Esophagus squamous epithelium (tissue), 5 donors: ENCODE measurements around the gene SIN3B. TPM values are rescaled to one million over a fixed set of nuclear protein-coding genes. Genes with fewer than 3 reads are reported as not detected.

Experiments used
- DNase-seq: peaks from one replicate; lab custom pipeline; 2025; lab: John Stamatoyannopoulos, UW
- H3K27ac ChIP-seq, 4 donors: fragments of 200-600 bp; sonication (generic); one replicate each; pipeline ENCODE4 v1.5.1; 2016 to 2019; ENCODE audit warnings: mild to moderate bottlenecking in 1 of 4
- H3K27me3 ChIP-seq, 4 donors: fragments of 200-600 bp; sonication (generic); 1 replicate in 3 of 4; 2 replicates in 1 of 4; pipeline versions ENCODE4 v1.5.1 to v1.6.0; 2017 to 2021; ENCODE audit warnings: antibody characterized with exemption in 1 of 4
- H3K36me3 ChIP-seq, 3 donors: fragments of 200-600 bp; sonication (generic); one replicate each; pipeline ENCODE4 v1.5.1; 2016 to 2019
- H3K4me1 ChIP-seq, 3 donors: fragments of 200-600 bp; sonication (generic); one replicate each; pipeline ENCODE4 v1.5.1; 2017 to 2019
- H3K4me3 ChIP-seq, 4 donors: fragments of 200-600 bp; sonication (generic); 1 replicate in 3 of 4; 2 replicates in 1 of 4; pipeline ENCODE4 v1.5.1; 2016 to 2019; ENCODE audit warnings: mild to moderate bottlenecking in 2 of 4, moderate library complexity in 1 of 4
- H3K9me3 ChIP-seq, 3 donors: fragments of 200-600 bp; sonication (generic); one replicate each; pipeline ENCODE4 v1.5.1; 2016 to 2019
- CTCF ChIP-seq, 6 experiments: fragments of 450-650 bp in 4 of 6; fragments of 200-600 bp in 2 of 6; sonication (generic) in 2 of 6; IDR thresholded peaks; one replicate each; pipeline ENCODE4 v1.5.1; 2016 to 2019; ENCODE audit warnings: antibody characterized with exemption in 6 of 6, mild to moderate bottlenecking in 4 of 6, moderate library complexity in 4 of 6
- POLR2A ChIP-seq, 4 donors: fragments of 450-650 bp; IDR thresholded peaks; one replicate each; pipeline ENCODE4 v1.6.1; 2017; ENCODE audit warnings: antibody characterized with exemption in 4 of 4, mild to moderate bottlenecking in 4 of 4, moderate library complexity in 3 of 4
- WGBS, 2 donors: methylation state at CpG; one replicate each; pipeline ENCODE4 v1.1.5; 2018; 5-methylcytosine and 5-hydroxymethylcytosine counted together
- intact Hi-C: fragments of 100-400 bp; cut with DNase I; formaldehyde crosslinking; loops from one replicate; pipeline ENCODE4 v1.15.0; 2022
- total RNA-seq, 4 donors: library from RNA; depleted of rRNA; stranded (reverse); fragments of >200 nt; gene quantifications; one replicate each; pipeline ENCODE4 v1.1.0, GENCODE V29; 2016
- donor health status: DM: yes; HTN: yes; CAD: no.

The SIN3B gene
- total RNA-seq, 4 donors from 2014 or later, result 11.2 to 34.7 (median 28.5) TPM

DNA sequence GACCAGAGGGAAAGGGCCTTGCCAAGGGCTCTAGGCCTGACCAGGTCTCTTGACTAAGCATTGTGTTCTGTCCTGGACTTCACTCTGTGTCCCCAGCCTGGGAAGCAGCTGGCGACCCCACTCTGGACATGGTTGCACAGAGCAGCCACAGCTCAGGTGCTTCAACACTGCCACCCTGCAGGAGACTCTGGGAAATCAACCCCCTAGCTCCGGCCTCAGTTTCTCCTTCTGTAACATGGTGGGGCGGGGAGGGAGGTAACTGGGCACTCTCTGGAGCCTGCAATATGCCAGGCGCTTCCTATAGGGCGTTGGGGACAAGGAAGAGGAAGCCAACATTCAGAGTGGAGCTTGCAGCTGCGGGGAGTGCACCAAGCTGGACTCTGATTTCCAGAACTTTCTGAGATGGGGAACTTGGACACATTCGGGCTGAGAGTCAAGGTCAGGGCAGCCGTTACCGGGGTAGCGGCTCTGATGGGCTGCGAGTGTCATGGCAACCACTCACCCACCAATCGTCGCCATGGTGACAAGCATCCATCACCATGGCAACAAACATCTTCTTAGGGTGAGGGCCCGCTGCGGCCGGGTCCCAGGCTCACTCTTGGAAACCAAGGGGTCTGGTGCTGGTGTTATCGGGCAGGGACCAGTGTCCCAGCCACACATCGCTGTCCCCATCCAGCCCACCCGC lies 72.4 kb downstream of the SIN3B start:
- Histone ChIP-seq H3K9me3 (no peaks in the 10 kb centered on the region), H3K4me1 (peaks cover 0 to 18% (median under 1%) of the 10 kb centered on the region in 3 donors), H3K27me3 (peaks cover 0 to 4% (median 0%) of the 10 kb centered on the region in 4 donors), H3K27ac (no peak overlapping the region), H3K4me3 (no peak overlapping the region), H3K36me3 (no peaks in the 10 kb centered on the region)
- WGBS, 2 donors, result 85% methylated on average over 10 of the region's 19 CpGs; no CpG with 5 or more reads in 1 of the 2 donors
- TF ChIP-seq CTCF (IDR thresholded peaks at IDR 0.05), result no peak
- TF ChIP-seq POLR2A (IDR thresholded peaks at IDR 0.05), result no peak
- intact Hi-C loops, result loop anchor here (10.0 kb wide), 1 partner anchor 127 kb away; no protein-coding TSS in a partner anchor
- DNase-seq, result no peak

DNA sequence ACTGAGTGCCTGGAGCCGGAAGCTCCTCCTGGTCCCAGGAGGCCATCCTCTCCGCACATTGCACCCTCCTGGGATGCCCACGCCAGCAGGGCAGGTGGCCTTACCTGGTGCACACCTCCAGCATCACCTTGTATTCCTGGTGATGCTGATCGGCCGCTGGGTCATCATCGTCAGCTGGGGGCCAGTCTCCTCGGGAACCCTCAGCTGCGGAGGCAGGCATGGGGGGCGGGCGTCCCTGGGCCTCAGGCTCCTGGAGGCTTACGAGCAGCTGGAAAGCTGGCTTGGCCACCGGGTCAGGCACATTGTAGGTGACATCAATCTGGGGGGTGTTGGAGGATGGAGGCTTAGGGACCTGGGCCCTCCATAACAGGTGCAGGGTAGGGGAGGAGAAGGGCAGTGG lies 73.3 kb downstream of the SIN3B start:
- intact Hi-C loops, result loop anchor here (10.0 kb wide), 1 partner anchor 128 kb away; no protein-coding TSS in a partner anchor
- peaks cover 0 to 5% (median 0%) of the 10 kb centered on the region in 4 donors for H3K27me3 ChIP-seq
- H3K9me3 ChIP-seq, result no peaks in the 10 kb centered on the region
- DNase-seq, result no peak
- no peaks in the 10 kb centered on the region for H3K36me3 ChIP-seq
- H3K27ac ChIP-seq, result no peak overlapping the region
- WGBS, 2 donors, result 90 to 97% methylated on average over 4 of the region's 12 CpGs
- TF ChIP-seq POLR2A (IDR thresholded peaks at IDR 0.05), result no peak
- no peak overlapping the region for H3K4me3 ChIP-seq
- peaks cover 0 to 12% (median 0%) of the 10 kb centered on the region in 3 donors for H3K4me1 ChIP-seq

DNA sequence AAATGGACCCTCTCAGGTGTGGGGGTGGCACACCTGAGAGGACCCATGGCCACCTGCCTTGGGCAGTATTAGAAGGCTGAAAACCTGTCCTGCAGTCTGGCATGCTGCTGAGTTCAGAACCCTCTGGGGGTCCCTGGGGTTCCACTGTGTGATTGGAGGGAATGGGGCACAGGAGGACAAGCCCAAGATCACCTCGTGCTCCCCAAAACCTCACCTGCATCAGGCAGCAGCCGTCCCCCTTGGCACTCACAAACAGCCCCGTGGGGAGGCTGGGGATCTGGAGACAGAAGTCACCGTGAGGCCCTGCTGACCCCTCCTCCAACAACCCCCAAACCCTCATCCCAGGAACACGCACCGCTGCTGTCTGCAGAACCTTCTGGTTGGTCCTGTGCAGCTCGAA lies 74.1 kb downstream of the SIN3B start:
- Histone ChIP-seq H3K27ac (no peak overlapping the region), H3K4me1 (peaks cover 0 to 4% (median 0%) of the 10 kb centered on the region in 3 donors), H3K4me3 (no peak overlapping the region), H3K27me3 (peaks cover 0 to 6% (median 0%) of the 10 kb centered on the region in 4 donors), H3K36me3 (no peaks in the 10 kb centered on the region), H3K9me3 (no peaks in the 10 kb centered on the region)
- 76 to 80% methylated on average over 4 to 5 of the region's 7 CpGs for WGBS, 2 donors
- no peak for DNase-seq
- TF ChIP-seq CTCF (IDR thresholded peaks at IDR 0.05) (no peak), POLR2A (IDR thresholded peaks at IDR 0.05) (no peak)
- intact Hi-C loops, result loop anchor here (10.0 kb wide), 1 partner anchor 129 kb away; no protein-coding TSS in a partner anchor

DNA sequence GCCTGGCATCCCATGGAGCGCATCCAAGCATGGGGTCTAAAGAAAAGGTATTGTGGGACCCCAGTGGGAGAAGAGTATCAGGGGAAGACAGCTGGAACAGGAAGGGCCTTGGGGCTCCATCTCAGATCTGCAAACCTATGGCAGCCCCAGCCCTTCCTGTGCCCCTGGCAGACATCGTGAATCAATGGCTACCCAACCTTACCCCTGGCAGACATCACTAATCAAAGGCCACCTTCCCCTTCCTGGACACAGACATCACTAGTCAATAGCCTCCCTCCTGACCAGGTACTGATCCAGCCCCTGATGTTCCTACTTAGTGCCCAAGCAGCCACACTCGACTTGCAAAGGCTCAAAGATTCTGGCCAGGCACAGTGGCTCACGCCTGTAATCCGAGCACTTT lies 75.4 kb downstream of the SIN3B start:
- H3K4me1 ChIP-seq, result peaks cover 0 to under 1% (median 0%) of the 10 kb centered on the region in 3 donors
- H3K9me3 ChIP-seq, result no peaks in the 10 kb centered on the region
- H3K27ac ChIP-seq, result no peak overlapping the region
- H3K4me3 ChIP-seq, result no peak overlapping the region
- TF ChIP-seq CTCF (IDR thresholded peaks at IDR 0.05) (no peak), POLR2A (IDR thresholded peaks at IDR 0.05) (no peak)
- no peak for DNase-seq
- peaks cover 0 to 6% (median 0%) of the 10 kb centered on the region in 4 donors for H3K27me3 ChIP-seq
- H3K36me3 ChIP-seq, result no peaks in the 10 kb centered on the region
- WGBS, 2 donors, result 57% methylated on average over 5 of the region's 5 CpGs; no CpG with 5 or more reads in 1 of the 2 donors
- intact Hi-C loops, result loop anchor here (10.0 kb wide), 1 partner anchor 130 kb away; no protein-coding TSS in a partner anchor

DNA sequence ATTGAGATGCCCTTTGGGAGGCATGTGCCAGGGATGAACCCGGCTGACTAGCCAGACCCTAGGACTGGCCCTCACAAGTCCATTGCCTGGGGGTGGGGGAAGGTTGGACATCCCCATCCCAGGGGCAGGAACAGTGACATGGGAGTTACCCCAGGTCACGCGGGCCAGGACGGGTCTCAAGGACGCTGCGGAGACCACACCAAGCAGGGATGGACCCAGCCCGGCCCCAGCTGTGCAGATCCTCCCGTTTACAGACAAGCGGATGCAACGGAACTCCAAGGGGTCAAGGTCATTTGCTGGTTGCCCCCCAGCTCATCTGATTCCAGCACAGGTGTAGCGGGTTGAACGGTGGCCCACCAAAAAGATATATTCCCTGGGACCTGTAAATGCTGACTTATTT lies 79.6 kb downstream of the SIN3B start:
- Histone ChIP-seq H3K36me3 (no peaks in the 10 kb centered on the region), H3K27ac (no peak overlapping the region), H3K9me3 (peaks cover 0 to 23% (median 17%) of the 10 kb centered on the region in 3 donors), H3K4me3 (no peak overlapping the region), H3K27me3 (peaks cover 0 to 5% (median 0%) of the 10 kb centered on the region in 4 donors), H3K4me1 (no peaks in the 10 kb centered on the region)
- no peak for DNase-seq
- intact Hi-C loops, result loop anchor here (10.0 kb wide), 1 partner anchor 134 kb away; no protein-coding TSS in a partner anchor
- WGBS, 2 donors, result 61 to 78% methylated on average over 5 to 9 of the region's 12 CpGs
- no peak for TF ChIP-seq POLR2A (IDR thresholded peaks at IDR 0.05)
- no peak for TF ChIP-seq CTCF (IDR thresholded peaks at IDR 0.05)
